COLO829 (cell line): Measurements from ENCODE around the gene CST9.
"Not testable (repeated sequence)": the region's sequence is repeated elsewhere in the genome, so short reads cannot be mapped to it uniquely, and the experiment has no call there.

Source experiments
- DNase-seq: peaks from one replicate; pipeline ENCODE4 v3.0.0; 2012; ENCODE audit warnings: low spot score

CST9 gene

DNA sequence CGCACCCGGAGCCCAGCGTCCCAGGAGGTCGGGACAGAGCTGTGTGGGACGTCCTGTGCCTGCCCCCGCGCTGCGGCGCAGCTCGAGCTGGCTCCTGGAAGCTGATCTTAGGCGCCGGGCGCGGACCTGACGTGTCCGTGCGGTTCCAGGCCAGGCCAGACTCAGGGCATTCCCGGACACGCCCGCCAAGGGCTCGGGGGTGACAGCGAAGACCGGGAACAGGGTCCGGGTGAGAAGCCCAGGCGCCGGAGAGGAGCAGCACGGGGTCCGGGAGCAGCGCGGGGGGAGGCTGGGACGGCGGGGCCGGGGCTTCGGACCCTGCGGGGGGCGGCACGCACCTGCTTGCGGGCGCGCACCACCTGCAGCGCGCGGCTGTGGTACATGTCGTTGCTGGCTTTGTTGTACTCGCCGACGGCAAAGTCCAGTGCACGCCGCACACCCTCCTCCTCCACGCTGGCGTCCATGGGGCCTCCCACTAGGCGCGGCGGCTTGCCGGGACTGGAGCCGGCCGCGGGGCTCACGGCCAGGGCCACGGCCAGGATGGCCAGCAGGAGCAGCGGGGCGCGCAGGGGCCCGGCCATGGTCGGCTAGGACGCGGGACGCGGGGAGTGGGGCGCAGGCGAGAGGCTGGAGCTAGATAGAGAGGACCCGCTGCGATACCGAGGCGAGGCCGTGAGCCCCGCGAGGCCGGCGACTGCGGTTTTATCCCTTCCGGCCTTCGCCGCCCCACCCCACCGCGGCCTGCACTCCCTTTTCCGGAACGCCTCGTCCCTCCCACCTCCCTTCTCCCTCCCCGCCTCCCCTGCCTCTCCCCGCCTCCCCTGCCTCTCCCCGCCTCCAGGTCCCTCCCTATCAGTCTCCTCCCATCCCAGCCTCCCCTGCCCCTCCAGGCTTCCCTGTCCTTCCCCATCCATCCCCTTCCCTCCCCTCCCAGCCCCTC is 31.8 kb upstream of the CST9 start, which contains the start of gene CST3:
CST3 (minus strand) TSS at position 674 of the 940 bp plus-strand sequence; CDS start at position 581, 93 bp downstream.
- peak; percentile 94 for DNase-seq

- DNase-seq, result no peak
Observed at GRCh38 chr20:23636908-23637281, 31.2 kb upstream of the CST9 start.

GRCh38 chr20:23636182-23636907 is 30.6 kb upstream of the CST9 start:
- no peak for DNase-seq

DNA sequence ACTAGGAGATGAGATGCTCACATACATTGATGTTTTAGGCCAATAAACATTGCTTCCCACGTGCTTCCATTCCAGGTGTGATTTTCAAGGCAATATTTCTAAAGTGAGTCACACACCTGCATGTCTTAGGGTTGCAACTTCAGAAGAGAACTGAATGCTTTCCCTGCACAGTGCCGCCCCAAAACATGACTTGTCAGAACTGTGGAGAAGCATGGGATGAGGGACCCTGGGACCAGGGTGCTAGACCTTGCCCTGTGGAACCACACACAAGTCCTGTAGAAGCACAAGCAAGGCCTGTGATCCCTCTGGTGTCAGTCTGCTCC is 30.0 kb upstream of the CST9 start:
- DNase-seq, result not testable (repeated sequence)

DNA sequence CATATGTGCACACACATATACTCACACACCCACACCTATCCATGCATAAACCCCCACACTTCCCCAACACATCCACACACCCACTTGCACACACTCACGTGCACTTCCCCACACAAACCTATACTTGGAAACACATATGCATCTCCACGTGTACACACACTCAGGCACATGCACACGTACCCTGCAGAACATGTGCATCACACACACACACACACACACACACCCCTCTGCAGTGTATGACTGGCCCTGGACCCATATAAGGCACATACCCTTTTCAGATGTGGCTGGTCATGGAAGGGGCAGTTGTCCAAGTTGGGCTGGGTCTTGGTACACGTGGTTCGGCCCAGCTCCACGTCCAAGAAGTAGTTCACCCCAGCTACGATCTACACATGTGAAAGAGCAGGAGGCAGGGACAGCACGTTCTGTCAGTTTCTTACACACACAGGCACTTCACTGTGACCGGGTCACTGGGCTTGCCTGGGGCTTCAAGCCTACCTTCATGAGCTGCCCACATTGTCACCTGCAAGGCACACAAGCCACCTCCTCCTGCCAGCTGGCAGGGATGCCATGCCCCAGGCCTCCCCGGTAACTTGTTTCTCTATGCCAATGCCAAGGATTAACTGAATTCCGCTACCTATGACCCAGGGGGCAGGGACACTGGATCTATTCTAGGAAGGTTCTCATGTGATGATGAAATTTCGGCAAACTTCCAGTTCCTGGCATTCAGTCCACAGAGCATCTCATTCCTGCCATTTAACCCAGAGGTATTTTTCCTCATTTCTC is 29.5 kb upstream of the CST9 start:
- DNase-seq, result no peak

DNA sequence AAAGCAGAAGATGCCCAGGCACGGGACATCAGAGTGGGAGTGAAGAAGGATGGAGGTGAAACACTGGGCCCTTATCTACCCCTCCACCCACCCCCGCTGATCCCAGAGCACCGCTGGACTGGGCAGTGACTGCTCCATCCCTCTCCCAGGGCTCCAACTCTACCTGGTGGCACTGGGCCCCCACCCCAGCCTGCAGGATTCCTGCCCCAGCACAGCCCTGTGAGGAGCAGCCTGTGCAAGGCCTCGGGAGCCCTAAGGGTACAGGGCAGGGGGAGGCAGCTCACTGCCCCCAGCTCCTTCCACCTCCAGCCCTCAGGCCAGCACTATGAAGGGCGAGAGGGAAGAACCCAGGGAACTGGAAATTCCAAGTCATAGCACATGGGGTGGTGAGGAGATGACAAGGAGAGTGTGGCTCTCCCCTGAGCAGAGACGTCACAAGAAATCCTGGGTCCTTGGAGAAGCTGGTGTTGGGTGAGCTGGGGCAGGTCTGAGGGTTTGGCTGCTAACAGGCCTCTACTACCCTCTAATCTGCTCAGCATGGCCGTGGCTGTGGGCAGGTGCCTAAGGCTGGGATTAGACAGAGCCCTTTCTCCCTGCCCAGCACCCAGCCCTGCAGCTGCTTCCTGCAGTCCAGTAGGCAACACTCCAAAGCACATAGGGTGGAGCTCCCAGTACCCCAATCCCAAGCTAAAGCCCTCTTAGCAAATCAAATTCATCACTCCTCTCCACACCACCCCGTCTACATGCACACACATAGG is 28.5 kb upstream of the CST9 start:
- no peak for DNase-seq

DNA sequence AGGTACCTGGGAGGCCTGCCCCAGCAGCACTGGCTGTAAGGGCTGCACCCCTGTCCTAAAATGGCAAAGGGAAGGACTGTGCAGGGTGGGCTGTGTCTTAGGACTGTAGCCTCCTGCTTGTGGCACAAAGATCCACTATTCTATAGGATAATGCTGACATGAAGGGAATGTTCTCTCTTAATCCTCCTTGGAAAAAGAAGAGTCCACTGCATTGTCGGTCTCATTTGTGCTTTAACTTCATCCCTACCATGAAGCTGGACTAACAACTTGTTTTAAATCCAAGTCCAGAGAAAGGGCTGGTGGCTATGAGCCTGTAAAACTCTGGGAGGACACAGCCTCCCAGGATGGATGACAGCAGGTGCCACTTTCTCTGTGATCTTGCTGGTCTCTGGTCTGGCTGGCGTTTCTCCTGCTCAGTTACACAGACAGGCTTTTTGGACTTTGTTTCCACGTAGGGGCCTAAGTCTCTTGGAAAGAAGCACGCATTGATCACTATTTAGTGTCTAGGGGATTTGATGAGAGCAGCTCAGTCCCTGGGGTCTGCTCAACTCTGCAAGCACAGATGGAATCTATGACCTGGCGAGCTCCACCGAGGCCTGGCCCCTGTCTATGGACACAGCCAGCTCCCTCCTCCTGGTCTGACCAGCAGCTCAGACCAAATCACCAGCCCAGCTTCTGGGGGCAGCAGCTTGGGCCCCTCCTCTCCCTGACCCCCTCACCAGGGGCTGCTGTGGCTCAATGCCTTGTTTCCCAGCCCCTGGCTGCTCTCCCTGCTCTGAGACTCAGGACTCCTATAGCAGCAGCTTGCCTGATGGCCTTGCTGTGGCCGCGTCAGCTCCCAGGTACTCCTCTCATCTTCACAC is 27.2 kb upstream of the CST9 start:
- DNase-seq, result no peak

DNA sequence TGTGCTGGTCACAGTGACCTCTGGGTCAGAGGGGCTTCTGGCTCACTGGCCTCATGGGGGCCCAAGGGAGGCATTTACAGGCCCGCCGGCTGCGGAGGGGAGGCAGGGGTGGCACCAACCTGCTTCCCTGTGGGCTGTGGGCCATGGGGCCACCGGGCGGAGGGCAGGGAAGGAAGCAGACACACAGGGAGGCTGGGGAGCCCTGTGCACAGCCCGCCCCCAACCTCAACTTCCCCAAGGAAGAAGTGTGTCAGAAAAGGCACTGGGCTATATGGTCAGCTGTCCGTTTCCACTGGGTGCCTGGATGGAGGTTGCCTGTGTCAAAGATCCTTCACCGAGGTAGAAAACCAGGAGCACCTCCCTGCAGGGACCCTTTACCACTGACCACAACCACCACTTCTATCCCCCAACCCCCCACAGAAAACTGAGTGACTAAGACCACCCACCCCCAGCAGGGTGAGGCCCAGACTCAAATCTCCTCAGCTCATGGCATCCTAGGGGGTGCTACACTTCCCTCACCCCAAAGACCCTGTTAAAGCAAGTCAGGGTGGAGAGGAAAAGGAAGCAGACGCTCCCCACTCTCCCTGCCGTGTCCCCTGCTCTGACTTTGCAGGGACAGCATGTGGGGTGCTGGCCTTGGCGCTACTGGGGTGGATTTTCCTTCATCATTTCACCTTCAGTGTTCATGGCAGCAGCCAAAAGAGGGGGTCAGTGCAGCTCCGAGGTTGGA is 26.4 kb upstream of the CST9 start:
- DNase-seq, result no peak

- DNase-seq, result no peak
Observed at GRCh38 chr20:23631226-23631822, 25.6 kb upstream of the CST9 start.

GRCh38 chr20:23630392-23630849 is 24.7 kb upstream of the CST9 start:
- no peak for DNase-seq

DNA sequence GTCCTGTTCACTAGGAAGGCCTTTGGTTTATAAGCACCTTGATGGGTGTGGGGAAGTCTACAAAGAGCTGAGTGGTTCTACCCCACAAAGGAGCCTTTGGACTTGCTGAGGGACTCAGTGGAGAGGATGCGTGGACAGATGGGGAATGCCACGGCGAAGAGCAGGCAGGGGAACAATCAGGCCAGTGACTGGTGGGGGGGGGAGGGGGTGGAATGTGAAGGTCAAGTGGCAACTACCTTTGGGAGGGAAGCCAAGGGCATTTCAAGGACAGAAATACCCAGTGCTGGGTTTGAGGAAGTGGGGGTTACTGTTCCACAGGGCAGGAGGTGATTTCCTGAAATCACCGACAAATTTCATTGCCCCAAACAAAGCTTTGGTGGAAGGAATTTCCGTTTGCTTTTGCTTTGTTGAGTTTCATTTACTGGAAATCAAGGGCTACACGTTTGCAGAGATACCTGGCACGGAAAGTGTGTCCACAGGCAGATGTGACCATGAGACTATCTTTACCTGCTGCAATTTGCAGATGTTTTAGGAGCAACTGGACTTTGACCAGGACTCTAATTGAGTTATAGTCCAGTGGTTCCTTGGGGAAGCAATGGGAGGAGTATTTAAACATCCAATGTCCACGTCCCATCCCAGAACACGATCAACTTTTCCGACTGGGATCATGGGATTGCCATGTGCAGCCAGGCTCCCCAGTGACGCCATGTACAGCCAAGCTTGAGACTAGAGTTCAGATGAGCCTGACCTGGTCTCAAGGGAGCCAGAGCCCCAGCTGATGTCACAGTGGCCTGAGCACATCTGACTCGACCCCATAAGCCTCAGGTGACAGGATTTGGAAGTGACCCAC is 24.1 kb upstream of the CST9 start:
- DNase-seq, result no peak

- no peak for DNase-seq
Observed at GRCh38 chr20:23629017-23629541, 23.4 kb upstream of the CST9 start.

DNA sequence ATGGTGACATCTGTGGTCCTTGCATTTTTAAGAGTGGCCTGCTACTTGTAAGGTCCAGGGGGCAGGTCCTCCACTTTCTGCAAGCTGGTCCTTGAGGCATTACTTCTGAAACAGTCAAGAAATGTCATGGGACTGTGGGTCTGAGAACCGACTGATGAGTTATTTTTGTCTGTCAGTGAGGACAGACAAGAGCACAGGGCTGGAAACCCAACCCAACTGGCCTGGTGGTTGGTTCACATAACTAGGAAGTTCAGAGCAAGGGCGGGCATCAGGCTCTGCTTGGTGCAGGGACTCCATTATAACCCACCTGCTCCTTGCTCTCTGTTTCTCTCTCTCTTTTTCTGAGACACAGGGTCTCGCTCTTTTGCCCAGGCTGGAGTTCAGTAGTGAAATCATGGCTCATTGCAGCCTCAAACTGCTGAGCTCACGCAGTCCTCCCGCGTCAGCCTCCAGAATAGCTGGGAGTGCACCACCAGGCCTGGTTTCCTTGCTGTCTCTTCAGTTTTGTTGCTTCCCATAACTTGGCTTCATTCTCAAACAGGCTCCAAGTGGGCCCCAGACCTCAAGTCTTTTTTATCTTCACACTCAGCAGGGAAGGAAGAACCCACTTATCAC is 22.8 kb upstream of the CST9 start:
- DNase-seq, result no peak

GRCh38 chr20:23627501-23627900 is 21.8 kb upstream of the CST9 start:
- no peak for DNase-seq

DNA sequence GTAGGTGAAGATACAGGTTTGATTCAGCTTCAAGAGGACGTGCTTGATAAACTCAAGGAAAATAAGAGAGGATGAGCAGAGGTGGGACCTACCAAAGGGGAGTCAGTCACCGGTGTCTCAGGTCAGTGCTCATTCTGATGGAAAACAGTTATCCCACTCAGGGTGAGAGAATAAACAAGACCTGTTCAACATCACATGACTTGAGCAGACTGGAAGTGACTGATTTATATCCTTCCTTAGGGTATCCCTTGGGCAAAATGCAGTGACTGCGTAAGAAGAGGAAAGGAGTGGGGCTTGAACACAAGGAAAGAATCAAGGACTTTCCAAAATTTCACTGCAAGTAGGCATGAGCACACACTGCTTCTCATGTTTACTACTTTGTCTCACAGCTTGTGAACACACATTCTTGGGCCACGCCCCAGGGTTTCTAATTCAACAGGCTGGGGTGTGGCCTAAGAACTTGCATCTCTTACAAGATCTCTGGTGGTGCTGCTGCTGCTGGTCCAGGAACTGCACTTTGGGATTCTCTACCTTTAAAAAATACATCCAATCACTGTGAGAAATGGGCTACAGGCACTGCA is 20.4 kb upstream of the CST9 start:
- no peak for DNase-seq

- DNase-seq, result no peak
Observed at GRCh38 chr20:23625236-23625964, 19.7 kb upstream of the CST9 start.

DNA sequence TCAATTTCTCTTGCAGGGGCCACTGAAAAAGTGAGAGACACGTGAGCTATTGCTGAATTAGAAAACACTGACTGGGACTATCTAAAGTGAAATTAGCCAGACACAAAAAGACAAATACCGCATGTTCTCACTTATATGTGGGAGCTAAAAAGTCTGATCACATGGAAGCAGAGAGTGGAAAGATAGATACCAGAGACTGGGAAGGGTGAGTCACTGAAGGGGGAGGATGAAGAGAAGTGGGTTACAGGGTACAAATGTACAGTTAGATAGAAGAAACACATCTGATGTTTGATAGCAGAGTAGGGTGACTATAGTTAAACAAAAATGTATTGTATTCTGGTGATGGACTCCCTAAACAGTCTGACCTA is 18.6 kb upstream of the CST9 start:
- no peak for DNase-seq
